Adipocyte (in vitro differentiated cells): Measurements from ENCODE around the gene GPN2.
"Not testable (repeated sequence)": the region's sequence is repeated elsewhere in the genome, so short reads cannot be mapped to it uniquely, and the experiment has no call there.

ENCODE experiments used
- DNase-seq: peaks from one replicate; pipeline ENCODE4 v3.0.0-alpha.2; 2015; ENCODE audit warnings: low read depth
- H3K27me3 ChIP-seq: replicated peaks from 2 replicates; pipeline ENCODE4 v1.7.0; 2013; ENCODE audit warnings: mild to moderate bottlenecking, low read length, moderate library complexity; ENCODE audit not compliant: control insufficient read depth, insufficient read depth
- H3K36me3 ChIP-seq: 2 replicates; pipeline ENCODE4 v1.7.0; 2013; ENCODE audit warnings: low read length, mild to moderate bottlenecking, moderate library complexity; ENCODE audit not compliant: control insufficient read depth, insufficient read depth, severe bottlenecking
- H3K4me1 ChIP-seq: 2 replicates; pipeline ENCODE4 v1.7.0; 2013; ENCODE audit warnings: mild to moderate bottlenecking, low read length, moderate library complexity; ENCODE audit not compliant: control insufficient read depth, insufficient read depth
- H3K4me3 ChIP-seq: 2 replicates; pipeline ENCODE4 v1.7.0; 2013; ENCODE audit warnings: mild to moderate bottlenecking, low read length, moderate library complexity
- H3K9ac ChIP-seq: 2 replicates; pipeline ENCODE4 v1.7.0; 2013; ENCODE audit warnings: mild to moderate bottlenecking, low read length, moderate library complexity
- H3K9me3 ChIP-seq: 2 replicates; pipeline ENCODE4 v1.7.0; 2013; ENCODE audit warnings: mild to moderate bottlenecking, low read length, moderate library complexity; ENCODE audit not compliant: control insufficient read depth

The GPN2 gene

DNA sequence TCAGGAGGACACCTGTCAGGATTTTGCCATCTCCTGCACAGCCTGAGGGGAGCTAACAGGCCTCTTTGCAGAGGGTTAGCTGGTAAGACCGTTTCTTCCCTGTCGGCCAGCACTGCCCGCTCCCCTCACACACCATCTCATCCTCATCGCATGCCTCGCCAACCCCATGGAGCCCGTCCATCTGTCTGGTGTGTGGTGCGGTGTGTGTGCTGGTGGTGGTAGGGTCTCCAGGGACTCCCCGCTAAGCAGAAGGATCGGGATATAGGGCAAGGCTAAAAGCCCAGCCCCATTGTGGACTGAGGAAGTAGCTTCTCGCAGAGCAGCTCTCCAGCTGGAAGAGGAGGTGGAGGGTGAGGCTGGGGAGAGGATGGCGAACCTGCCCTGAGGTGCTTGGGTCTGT is 33.9 kb downstream of the GPN2 start:
- DNase-seq, result no peak
- Histone ChIP-seq H3K4me1 (no peaks in the 10 kb centered on the region), H3K4me3 (no peak overlapping the region), H3K9ac (no peak overlapping the region), H3K27me3 (no peaks in the 10 kb centered on the region), H3K36me3 (peaks cover 50% of the 10 kb centered on the region), H3K9me3 (no peaks in the 10 kb centered on the region)

DNA sequence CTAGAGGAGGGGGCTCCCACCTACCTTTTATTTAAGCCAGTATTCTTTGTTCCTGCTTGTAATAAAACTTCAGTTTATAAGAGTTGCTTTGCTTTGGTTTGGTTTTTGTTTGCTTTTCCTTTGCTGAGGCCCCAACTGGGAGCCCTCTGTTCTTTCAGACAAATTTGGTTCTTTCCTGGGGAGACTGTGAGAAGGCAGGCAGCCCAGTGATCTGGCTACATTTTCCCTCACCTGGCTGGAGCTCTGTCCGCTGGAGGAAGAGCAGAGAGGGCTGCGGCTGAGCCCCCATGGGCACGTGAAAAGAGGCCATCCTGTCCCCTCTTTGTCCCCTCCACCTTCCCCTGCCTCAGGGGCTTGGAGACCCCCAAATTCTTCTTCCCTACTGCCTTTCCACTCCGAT is 34.4 kb downstream of the GPN2 start:
- Histone ChIP-seq H3K9me3 (no peaks in the 10 kb centered on the region), H3K4me3 (no peak overlapping the region), H3K4me1 (no peaks in the 10 kb centered on the region), H3K36me3 (peaks cover 56% of the 10 kb centered on the region), H3K9ac (no peak overlapping the region), H3K27me3 (no peaks in the 10 kb centered on the region)
- no peak for DNase-seq

DNA sequence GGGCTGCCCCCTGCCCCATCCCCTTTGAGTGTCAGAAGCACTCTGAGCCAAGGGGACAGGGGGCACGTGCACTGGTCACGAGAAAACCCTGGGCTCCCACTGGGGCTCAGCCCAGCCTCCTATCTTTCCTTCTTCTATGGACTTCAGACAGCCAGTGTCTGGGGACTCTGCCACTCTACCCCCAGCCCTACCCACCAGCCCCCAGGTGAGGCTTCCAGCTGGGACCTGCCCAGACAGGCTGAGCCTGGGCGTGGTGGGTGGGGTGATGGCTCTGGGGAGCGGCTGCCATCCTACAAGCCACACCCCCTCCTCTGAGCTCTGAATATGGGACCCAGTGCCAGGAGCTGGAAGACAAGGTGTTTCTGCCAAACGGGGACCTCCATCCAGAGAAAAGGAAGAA is 35.2 kb downstream of the GPN2 start:
- Histone ChIP-seq H3K4me3 (no peak overlapping the region), H3K9ac (no peak overlapping the region), H3K27me3 (no peaks in the 10 kb centered on the region), H3K36me3 (peaks cover 63% of the 10 kb centered on the region), H3K4me1 (no peaks in the 10 kb centered on the region), H3K9me3 (no peaks in the 10 kb centered on the region)
- DNase-seq, result no peak

DNA sequence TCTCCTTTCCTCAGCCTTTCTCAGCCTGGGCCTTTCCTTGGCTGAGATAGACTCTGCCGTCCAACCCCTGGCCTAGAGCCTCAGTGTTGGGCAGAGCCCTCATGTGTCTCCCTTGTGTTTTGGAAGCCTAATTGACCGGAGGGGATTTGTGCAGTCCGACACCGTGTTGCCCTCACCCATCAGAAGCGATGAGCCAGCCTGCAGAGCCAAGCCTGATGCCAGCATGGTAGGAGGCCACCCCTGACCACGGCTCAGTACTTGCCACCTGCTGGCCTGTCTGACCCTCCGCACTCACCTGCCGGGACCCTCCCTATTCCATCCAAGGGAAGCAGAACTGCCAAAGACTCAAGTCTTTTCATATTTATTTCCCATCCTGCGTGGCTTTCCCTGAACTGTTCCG is 36.5 kb downstream of the GPN2 start:
- Histone ChIP-seq H3K4me3 (no peak overlapping the region), H3K36me3 (peaks cover 69% of the 10 kb centered on the region), H3K4me1 (peaks cover 11% of the 10 kb centered on the region), H3K9me3 (no peaks in the 10 kb centered on the region), H3K9ac (no peak overlapping the region), H3K27me3 (no peaks in the 10 kb centered on the region)
- no peak for DNase-seq

DNA sequence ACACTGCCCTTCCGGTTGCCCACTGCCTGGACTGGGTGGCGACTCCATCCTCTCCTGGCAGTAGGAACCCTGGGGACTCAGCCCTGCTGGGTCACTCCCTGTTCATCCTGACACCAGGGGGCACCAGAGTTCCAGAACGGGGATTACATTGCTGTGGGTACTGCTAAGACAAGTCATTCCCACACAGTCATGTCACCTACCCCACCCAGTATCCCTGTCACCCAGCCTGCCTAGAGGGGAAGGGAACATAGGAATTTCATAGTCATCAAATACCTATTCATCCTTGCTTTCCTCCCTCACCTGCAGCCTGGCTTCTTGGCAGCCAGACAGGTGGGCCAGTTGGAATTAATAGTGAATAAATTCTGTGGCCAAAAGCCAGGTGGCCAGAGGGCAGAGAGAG is 36.9 kb downstream of the GPN2 start:
- Histone ChIP-seq H3K9ac (no peak overlapping the region), H3K27me3 (no peaks in the 10 kb centered on the region), H3K9me3 (no peaks in the 10 kb centered on the region), H3K4me1 (peaks cover 13% of the 10 kb centered on the region), H3K36me3 (peaks cover 74% of the 10 kb centered on the region), H3K4me3 (no peak overlapping the region)
- peak; percentile 86 for DNase-seq

- H3K36me3 ChIP-seq, result peaks cover 77% of the 10 kb centered on the region
- peaks cover 13% of the 10 kb centered on the region for H3K4me1 ChIP-seq
Measured at GRCh38 chr1:26852701-26853100, 37.4 kb downstream of the GPN2 start.

GRCh38 chr1:26851106-26851684 is 38.9 kb downstream of the GPN2 start:
- Histone ChIP-seq H3K9me3 (no peaks in the 10 kb centered on the region), H3K9ac (no peak overlapping the region), H3K27me3 (no peaks in the 10 kb centered on the region), H3K4me1 (peaks cover 13% of the 10 kb centered on the region), H3K4me3 (no peak overlapping the region), H3K36me3 (peaks cover 81% of the 10 kb centered on the region)
- no peak for DNase-seq

More at GRCh38 chr1:26852701-26853100, 37.4 kb downstream of the GPN2 start:
- Histone ChIP-seq H3K27me3 (no peaks in the 10 kb centered on the region), H3K9me3 (no peaks in the 10 kb centered on the region), H3K4me3 (no peak overlapping the region), H3K9ac (no peak overlapping the region)
- no peak for DNase-seq

GRCh38 chr1:26848941-26849774 is 40.9 kb downstream of the GPN2 start:
- H3K9ac ChIP-seq, result no peak overlapping the region
- DNase-seq, result peak; percentile 65
- H3K4me1 ChIP-seq, result peaks cover 18% of the 10 kb centered on the region
- peaks cover 63% of the 10 kb centered on the region for H3K36me3 ChIP-seq
- no peaks in the 10 kb centered on the region for H3K9me3 ChIP-seq
- H3K27me3 ChIP-seq, result no peaks in the 10 kb centered on the region
- H3K4me3 ChIP-seq, result no peak overlapping the region

- Histone ChIP-seq H3K4me3 (no peak overlapping the region), H3K36me3 (peaks cover 56% of the 10 kb centered on the region), H3K9ac (no peak overlapping the region), H3K9me3 (no peaks in the 10 kb centered on the region), H3K4me1 (peaks cover 18% of the 10 kb centered on the region), H3K27me3 (no peaks in the 10 kb centered on the region)
- no peak for DNase-seq
Measured at GRCh38 chr1:26848499-26848898, 41.6 kb downstream of the GPN2 start.

DNA sequence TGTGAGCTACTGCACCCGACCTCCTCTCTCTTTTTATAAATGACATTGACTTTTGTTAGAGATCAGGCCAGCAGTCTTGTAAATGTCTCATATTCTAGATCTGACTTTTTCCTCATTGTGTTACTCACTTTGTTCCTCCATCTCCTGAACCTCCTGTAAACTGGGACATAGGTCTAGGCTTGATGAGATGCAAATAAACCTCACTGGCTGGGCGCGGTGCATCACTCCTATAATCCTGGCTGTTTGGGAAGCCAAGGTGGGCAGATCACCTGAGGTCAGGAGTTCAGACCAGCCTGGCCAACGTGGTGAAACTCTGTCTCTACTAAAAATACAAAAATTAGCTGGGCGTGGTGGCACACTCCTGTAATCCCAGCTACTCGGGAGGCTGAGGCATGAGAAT is 42.3 kb downstream of the GPN2 start:
- not testable (repeated sequence) for DNase-seq, H3K9ac ChIP-seq
- H3K36me3 ChIP-seq, result peaks cover 51% of the 10 kb centered on the region

DNA sequence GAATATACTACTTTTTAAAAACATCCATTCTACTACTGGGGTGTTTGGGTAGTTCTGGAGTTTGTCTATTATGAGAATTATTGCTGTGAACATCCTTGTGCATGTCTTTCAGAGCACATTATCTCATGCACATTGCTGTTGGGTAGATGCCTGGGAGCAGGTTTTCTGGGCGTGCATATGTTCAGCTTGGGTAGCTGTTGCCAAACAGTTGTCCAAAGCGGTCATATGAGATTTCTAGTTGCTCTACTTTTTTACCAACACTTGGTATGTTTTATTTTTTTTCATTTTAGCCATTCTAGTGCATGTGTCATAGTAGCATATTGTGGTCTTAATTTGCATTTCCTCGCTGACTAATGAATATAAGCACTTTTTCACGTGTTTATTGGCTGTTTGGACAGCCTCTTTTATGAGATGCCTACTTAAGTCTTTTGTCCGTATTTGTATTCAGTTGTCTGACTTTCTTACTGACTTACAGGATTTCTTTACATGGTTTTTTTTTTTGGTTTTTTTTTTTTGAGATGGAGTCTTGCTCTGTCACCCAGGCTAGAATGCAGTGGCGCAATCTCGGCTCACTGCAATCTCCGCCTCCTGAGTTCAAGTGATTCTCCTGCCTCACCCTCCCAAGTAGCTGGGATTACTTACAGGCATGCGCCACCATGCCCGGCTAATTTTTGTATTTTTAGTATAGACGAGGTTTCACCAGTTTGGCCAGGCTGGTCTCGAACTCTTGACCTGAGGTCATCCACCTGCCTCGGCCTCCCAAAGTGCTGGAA is 45.5 kb downstream of the GPN2 start:
- DNase-seq, result no peak
- Histone ChIP-seq H3K36me3 (peaks cover 39% of the 10 kb centered on the region), H3K27me3 (no peaks in the 10 kb centered on the region), H3K4me3 (no peak overlapping the region), H3K4me1 (peaks cover 17% of the 10 kb centered on the region), H3K9ac (no peak overlapping the region), H3K9me3 (no peaks in the 10 kb centered on the region)

More for the DNA sequence above, 42.3 kb downstream of the GPN2 start:
- H3K4me1 ChIP-seq, result peaks cover 18% of the 10 kb centered on the region
- not testable (repeated sequence) for H3K9me3 ChIP-seq, H3K27me3 ChIP-seq, H3K4me3 ChIP-seq
